HEK293 (cell line): Measurements from ENCODE around the gene TMEM37.

ENCODE experiments used
- CTCF ChIA-PET: fragments of 350-600 bp; formaldehyde crosslinking; extraction: SDS; loops from one replicate; lab custom pipeline; 2021; ENCODE audit warnings: antibody characterized with exemption; lab: Yijun Ruan, JAX
- POLR2A ChIA-PET: fragments of 300-600 bp; formaldehyde crosslinking; extraction: SDS; loops from one replicate; lab custom pipeline; 2020; ENCODE audit warnings: antibody characterized with exemption, inconsistent platforms; lab: Yijun Ruan, JAX
- H3K27ac ChIP-seq: fragments of 200-500 bp; sonication (Bioruptor generic); 2 replicates; pipeline ENCODE4 v1.5.1; 2014; ENCODE audit warnings: low read depth, low read length, control low read depth, inconsistent platforms; ENCODE audit errors: extremely low read depth
- H3K36me3 ChIP-seq, 2 experiments: fragments of 200-500 bp in 1 of 2; sonication (Bioruptor generic) in 1 of 2; 1 replicate in 1 of 2; 2 replicates in 1 of 2; pipeline ENCODE4 v1.5.1; 2014 to 2017; ENCODE audit warnings: inconsistent platforms in 2 of 2, low read length in 2 of 2; ENCODE audit not compliant: control insufficient read depth in 2 of 2, insufficient read depth in 1 of 2
- H3K4me1 ChIP-seq: fragments of 200-500 bp; sonication (Bioruptor generic); 2 replicates; pipeline ENCODE4 v1.5.1; 2014; ENCODE audit warnings: mild to moderate bottlenecking, low read length, inconsistent platforms; ENCODE audit not compliant: control insufficient read depth, insufficient read depth
- H3K4me3 ChIP-seq: 2 replicates; pipeline ENCODE4 v1.5.1; 2011; ENCODE audit warnings: low read depth, mild to moderate bottlenecking, control low read depth, low read length, moderate library complexity
- H3K9me3 ChIP-seq: fragments of 200-500 bp; sonication (Bioruptor generic); 2 replicates; pipeline ENCODE4 v1.5.1; 2014; ENCODE audit warnings: low read depth, low read length, inconsistent platforms; ENCODE audit not compliant: control insufficient read depth, insufficient read depth
- GLIS1 ChIP-seq: fragments of 450-650 bp; formaldehyde crosslinking; IDR thresholded peaks from 2 replicates; pipeline ENCODE4 v1.5.1; 2016; ENCODE audit warnings: missing biosample characterization, missing genetic modification characterization
- HOXA7 ChIP-seq: sonication (generic); formaldehyde crosslinking; IDR thresholded peaks from 2 replicates; pipeline ENCODE4 v1.8.1; 2022; ENCODE audit warnings: missing genetic modification reagents, borderline replicate concordance
- KLF10 ChIP-seq: fragments of 450-650 bp; IDR thresholded peaks from 2 replicates; pipeline ENCODE4 v1.5.1; 2018; ENCODE audit warnings: missing biosample characterization, mild to moderate bottlenecking, missing genetic modification characterization
- MZF1 ChIP-seq: fragments of 450-650 bp; formaldehyde crosslinking; IDR thresholded peaks from 2 replicates; pipeline ENCODE4 v1.5.1; 2017; ENCODE audit warnings: missing biosample characterization, missing genetic modification characterization, borderline replicate concordance
- SALL2 ChIP-seq: fragments of 450-650 bp; formaldehyde crosslinking; IDR thresholded peaks from 2 replicates; pipeline ENCODE4 v1.5.0; 2017; ENCODE audit warnings: missing biosample characterization, mild to moderate bottlenecking, missing genetic modification characterization, borderline replicate concordance
- ZBTB1 ChIP-seq: fragments of 450-650 bp; formaldehyde crosslinking; IDR thresholded peaks from 2 replicates; pipeline ENCODE4 v1.5.1; 2016; ENCODE audit warnings: missing biosample characterization, missing genetic modification characterization
- ZBTB20 ChIP-seq: fragments of 450-650 bp; formaldehyde crosslinking; IDR thresholded peaks from 2 replicates; pipeline ENCODE4 v1.5.1; 2016; ENCODE audit warnings: missing biosample characterization, missing genetic modification characterization
- ZEB2 ChIP-seq: fragments of 450-650 bp; formaldehyde crosslinking; IDR thresholded peaks from 2 replicates; pipeline ENCODE4 v1.5.1; 2016; ENCODE audit warnings: missing biosample characterization, missing genetic modification characterization
- ZFHX2 ChIP-seq: fragments of 450-650 bp; formaldehyde crosslinking; conservative IDR thresholded peaks from 2 replicates; pipeline ENCODE4 v1.5.1; 2016; ENCODE audit warnings: missing biosample characterization, missing genetic modification characterization
- ZIC2 ChIP-seq: fragments of 450-650 bp; formaldehyde crosslinking; IDR thresholded peaks from 2 replicates; pipeline ENCODE4 v1.5.1; 2016; ENCODE audit warnings: missing biosample characterization, missing genetic modification characterization
- ZNF239 ChIP-seq: fragments of 450-650 bp; formaldehyde crosslinking; IDR thresholded peaks from 2 replicates; pipeline ENCODE4 v1.5.1; 2016; ENCODE audit warnings: missing biosample characterization, missing genetic modification characterization
- ZNF341 ChIP-seq: fragments of 450-650 bp; formaldehyde crosslinking; IDR thresholded peaks from 2 replicates; pipeline ENCODE4; 2016; ENCODE audit warnings: low read depth, missing biosample characterization, missing genetic modification characterization
- ZNF416 ChIP-seq: fragments of 450-650 bp; formaldehyde crosslinking; IDR thresholded peaks from 2 replicates; pipeline ENCODE4 v1.5.1; 2016; ENCODE audit warnings: missing biosample characterization, missing genetic modification characterization
- ZNF549 ChIP-seq: fragments of 450-650 bp; IDR thresholded peaks from 2 replicates; pipeline ENCODE4 v1.5.1; 2018; ENCODE audit warnings: missing biosample characterization, missing genetic modification characterization, mild to moderate bottlenecking, inconsistent platforms, moderate library complexity
- ZNF626 ChIP-seq: fragments of 450-650 bp; sonication (Bioruptor Pico); formaldehyde crosslinking; IDR thresholded peaks from 2 replicates; pipeline ENCODE4 v1.5.1; 2018; ENCODE audit warnings: missing biosample characterization, missing genetic modification characterization, inconsistent platforms
- ZNF677 ChIP-seq: fragments of 450-650 bp; IDR thresholded peaks from 2 replicates; pipeline ENCODE4 v1.5.0; 2018; ENCODE audit warnings: missing biosample characterization, mild to moderate bottlenecking, missing genetic modification characterization, moderate library complexity
- ZNF707 ChIP-seq: fragments of 450-650 bp; formaldehyde crosslinking; IDR thresholded peaks from 2 replicates; pipeline ENCODE4 v1.5.1; 2016; ENCODE audit warnings: missing biosample characterization, missing genetic modification characterization
- ZSCAN16 ChIP-seq: fragments of 450-650 bp; formaldehyde crosslinking; IDR thresholded peaks from 2 replicates; pipeline ENCODE4 v1.5.1; 2016; ENCODE audit warnings: missing biosample characterization, missing genetic modification characterization
- TF ChIP-seq, protein P1 (sequence below): fragments of 450-650 bp; formaldehyde crosslinking; IDR thresholded peaks from 2 replicates; pipeline ENCODE4 v1.5.1; 2017; ENCODE audit warnings: missing biosample characterization, mild to moderate bottlenecking, missing genetic modification characterization, moderate library complexity
- TF ChIP-seq, protein P2 (sequence below): fragments of 450-650 bp; formaldehyde crosslinking; IDR thresholded peaks from 2 replicates; pipeline ENCODE4 v1.5.1; 2016; ENCODE audit warnings: missing biosample characterization, missing genetic modification characterization
- TF ChIP-seq, protein P3 (sequence below): fragments of 450-650 bp; formaldehyde crosslinking; IDR thresholded peaks from 2 replicates; pipeline ENCODE4 v1.5.1; 2016; ENCODE audit warnings: missing biosample characterization, missing genetic modification characterization

TMEM37 gene

DNA sequence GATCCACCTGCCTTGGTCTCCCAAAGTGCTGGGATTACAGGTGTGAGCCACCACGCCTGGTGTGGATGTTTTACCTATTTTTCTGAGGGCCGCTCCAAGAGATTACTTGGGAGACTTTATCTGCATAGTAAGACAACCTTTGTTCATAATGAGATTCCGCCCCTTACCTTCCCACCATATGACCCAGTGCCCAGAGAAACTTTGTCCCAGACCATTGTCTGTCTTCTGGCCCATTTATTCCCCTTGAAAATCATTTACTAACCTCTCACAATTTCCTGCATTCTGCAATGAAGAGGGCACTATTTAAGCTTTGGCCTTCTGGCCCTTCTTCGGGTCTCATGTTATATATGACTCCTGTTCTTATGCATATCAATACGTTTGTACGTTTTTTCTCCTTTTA is 13.7 kb upstream of the TMEM37 start:
- ChIA-PET CTCF (no interaction called here), POLR2A (no interaction called here)
- Histone ChIP-seq H3K27ac (no peak overlapping the region), H3K4me1 (no peaks in the 10 kb centered on the region), H3K4me3 (no peak overlapping the region), H3K36me3 (no peaks in the 10 kb centered on the region), H3K9me3 (no peaks in the 10 kb centered on the region)
- no peak for TF ChIP-seq ZIC2
- TF ChIP-seq, protein P1, sequence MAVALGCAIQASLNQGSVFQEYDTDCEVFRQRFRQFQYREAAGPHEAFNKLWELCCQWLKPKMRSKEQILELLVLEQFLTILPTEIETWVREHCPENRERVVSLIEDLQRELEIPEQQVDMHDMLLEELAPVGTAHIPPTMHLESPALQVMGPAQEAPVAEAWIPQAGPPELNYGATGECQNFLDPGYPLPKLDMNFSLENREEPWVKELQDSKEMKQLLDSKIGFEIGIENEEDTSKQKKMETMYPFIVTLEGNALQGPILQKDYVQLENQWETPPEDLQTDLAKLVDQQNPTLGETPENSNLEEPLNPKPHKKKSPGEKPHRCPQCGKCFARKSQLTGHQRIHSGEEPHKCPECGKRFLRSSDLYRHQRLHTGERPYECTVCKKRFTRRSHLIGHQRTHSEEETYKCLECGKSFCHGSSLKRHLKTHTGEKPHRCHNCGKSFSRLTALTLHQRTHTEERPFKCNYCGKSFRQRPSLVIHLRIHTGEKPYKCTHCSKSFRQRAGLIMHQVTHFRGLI (tag by site-specific recombination) = no peak

DNA sequence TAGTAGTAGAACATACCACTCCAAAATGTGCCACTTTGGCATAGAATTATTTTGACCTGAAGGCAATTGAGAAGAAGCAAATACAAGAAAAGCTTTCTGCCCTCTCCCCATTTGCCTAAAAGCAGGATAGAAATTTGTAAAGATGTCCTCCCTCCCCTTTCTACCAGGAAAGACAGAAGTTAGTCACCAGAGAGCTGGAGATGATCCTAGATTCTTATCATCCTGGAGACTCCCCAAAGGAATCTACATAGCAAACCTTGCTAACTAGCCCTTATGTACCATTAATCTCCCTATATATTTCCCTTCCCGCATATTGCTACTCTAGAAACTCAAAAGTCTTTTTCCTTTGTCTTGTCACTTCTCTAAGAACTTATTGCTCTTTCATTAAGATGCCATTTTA is 12.6 kb upstream of the TMEM37 start:
- Histone ChIP-seq H3K27ac (no peak overlapping the region), H3K4me3 (no peak overlapping the region), H3K36me3 (no peaks in the 10 kb centered on the region), H3K4me1 (no peaks in the 10 kb centered on the region), H3K9me3 (no peaks in the 10 kb centered on the region)
- CTCF ChIA-PET = interaction anchor here (1.9 kb wide), 1 partner anchor 58 kb away, joined by 8 read pairs; no protein-coding TSS in a partner anchor
- POLR2A ChIA-PET = no interaction called here
- TF ChIP-seq ZNF677 (tag by site-specific recombination) (no peak), ZBTB20 (tag by site-specific recombination) (no peak), ZNF341 (tag by site-specific recombination) (no peak)

DNA sequence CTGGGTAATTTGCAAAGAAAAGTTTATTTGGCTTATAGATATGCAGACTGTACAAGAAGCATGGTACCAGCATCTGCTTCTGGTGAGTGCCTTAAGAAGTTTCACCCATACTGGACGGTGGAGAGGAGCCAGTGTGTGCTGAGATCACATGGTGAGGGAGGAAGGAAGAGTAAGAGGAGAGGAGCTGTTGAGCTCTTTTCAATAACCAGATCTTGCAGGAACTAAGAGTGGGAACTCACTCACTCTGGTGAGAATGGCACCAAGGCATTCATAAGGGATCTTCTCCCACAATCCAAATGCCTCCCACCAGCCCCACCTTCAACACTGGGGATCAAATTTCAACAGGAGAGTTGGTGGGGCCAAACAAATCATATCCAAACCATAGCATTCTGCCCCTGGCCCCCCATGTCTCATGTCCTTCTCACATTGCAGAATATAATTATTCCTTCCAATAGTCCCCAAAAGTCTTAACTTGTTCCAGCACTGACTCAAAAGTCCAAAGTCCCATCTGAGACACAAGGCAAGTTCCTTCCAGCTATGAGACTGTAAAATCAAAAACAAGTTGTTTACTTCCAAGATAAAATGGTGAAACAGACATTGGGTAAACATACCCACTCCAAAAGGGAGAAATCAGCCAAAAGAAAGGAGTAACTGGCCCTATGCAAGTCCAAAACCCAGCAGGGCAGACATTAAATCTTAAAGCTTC is 11.7 kb upstream of the TMEM37 start:
- CTCF ChIA-PET = interaction anchor here (0.6 to 1.9 kb wide), 4 partner anchors 11 to 538 kb away, joined by 3 to 8 read pairs (median 3); no protein-coding TSS in a partner anchor
- H3K27ac ChIP-seq = no peak overlapping the region
- TF ChIP-seq ZNF549 (tag by site-specific recombination) (no peak), ZFHX2 (tag by site-specific recombination) (no peak), KLF10 (no peak), GLIS1 (tag by site-specific recombination) (no peak), ZIC2 (no peak), HOXA7 (CRISPR knock-in tag) (no peak), ZNF416 (no peak), ZSCAN16 (tag by site-specific recombination) (no peak), ZNF626 (no peak), SALL2 (tag by site-specific recombination) (no peak), ZNF239 (tag by site-specific recombination) (no peak), ZBTB1 (no peak), MZF1 (no peak), ZNF707 (tag by site-specific recombination) (no peak), ZEB2 (tag by site-specific recombination) (no peak)
- TF ChIP-seq, protein P2, sequence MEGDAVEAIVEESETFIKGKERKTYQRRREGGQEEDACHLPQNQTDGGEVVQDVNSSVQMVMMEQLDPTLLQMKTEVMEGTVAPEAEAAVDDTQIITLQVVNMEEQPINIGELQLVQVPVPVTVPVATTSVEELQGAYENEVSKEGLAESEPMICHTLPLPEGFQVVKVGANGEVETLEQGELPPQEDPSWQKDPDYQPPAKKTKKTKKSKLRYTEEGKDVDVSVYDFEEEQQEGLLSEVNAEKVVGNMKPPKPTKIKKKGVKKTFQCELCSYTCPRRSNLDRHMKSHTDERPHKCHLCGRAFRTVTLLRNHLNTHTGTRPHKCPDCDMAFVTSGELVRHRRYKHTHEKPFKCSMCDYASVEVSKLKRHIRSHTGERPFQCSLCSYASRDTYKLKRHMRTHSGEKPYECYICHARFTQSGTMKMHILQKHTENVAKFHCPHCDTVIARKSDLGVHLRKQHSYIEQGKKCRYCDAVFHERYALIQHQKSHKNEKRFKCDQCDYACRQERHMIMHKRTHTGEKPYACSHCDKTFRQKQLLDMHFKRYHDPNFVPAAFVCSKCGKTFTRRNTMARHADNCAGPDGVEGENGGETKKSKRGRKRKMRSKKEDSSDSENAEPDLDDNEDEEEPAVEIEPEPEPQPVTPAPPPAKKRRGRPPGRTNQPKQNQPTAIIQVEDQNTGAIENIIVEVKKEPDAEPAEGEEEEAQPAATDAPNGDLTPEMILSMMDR (tag by site-specific recombination) = no peak
- TF ChIP-seq, protein P3, sequence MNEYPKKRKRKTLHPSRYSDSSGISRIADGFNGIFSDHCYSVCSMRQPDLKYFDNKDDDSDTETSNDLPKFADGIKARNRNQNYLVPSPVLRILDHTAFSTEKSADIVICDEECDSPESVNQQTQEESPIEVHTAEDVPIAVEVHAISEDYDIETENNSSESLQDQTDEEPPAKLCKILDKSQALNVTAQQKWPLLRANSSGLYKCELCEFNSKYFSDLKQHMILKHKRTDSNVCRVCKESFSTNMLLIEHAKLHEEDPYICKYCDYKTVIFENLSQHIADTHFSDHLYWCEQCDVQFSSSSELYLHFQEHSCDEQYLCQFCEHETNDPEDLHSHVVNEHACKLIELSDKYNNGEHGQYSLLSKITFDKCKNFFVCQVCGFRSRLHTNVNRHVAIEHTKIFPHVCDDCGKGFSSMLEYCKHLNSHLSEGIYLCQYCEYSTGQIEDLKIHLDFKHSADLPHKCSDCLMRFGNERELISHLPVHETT (tag by site-specific recombination) = no peak
- TF ChIP-seq, all 188 proteins: peak for 0
- Histone ChIP-seq H3K9me3 (no peaks in the 10 kb centered on the region), H3K4me1 (no peaks in the 10 kb centered on the region), H3K36me3 (no peaks in the 10 kb centered on the region), H3K4me3 (no peak overlapping the region)
- POLR2A ChIA-PET = no interaction called here
